SU-DHL-6 (cell line): ENCODE measurements around the gene CFAP74.

Experiments
- H2AFZ ChIP-seq: fragments of 200-600 bp; sonication (generic); 2 replicates; pipeline ENCODE4 v1.6.1; 2014; ENCODE audit warnings: low read depth, mild to moderate bottlenecking, moderate library complexity, mixed read lengths, antibody characterized with exemption, low read length; ENCODE audit not compliant: severe bottlenecking
- H3F3A ChIP-seq: fragments of 200-600 bp; shearing (Covaris generic); 2 replicates; pipeline ENCODE4 v1.6.0; 2016; ENCODE audit warnings: antibody characterized with exemption, mild to moderate bottlenecking; ENCODE audit not compliant: insufficient read depth
- H3K27ac ChIP-seq: fragments of 200-600 bp; sonication (generic); 2 replicates; pipeline ENCODE4 v1.5.1; 2016; ENCODE audit warnings: low read depth, mild to moderate bottlenecking, low read length, moderate library complexity, mixed read lengths
- H3K27me3 ChIP-seq: fragments of 200-600 bp; sonication (generic), shearing (Covaris generic); 2 replicates; pipeline ENCODE4 v1.6.0; 2014; ENCODE audit warnings: mild to moderate bottlenecking, low read length
- H3K36me3 ChIP-seq: fragments of 200-600 bp; sonication (generic); 2 replicates; pipeline ENCODE4 v1.6.1; 2014; ENCODE audit warnings: mild to moderate bottlenecking, low read length, mixed read lengths
- H3K4me2 ChIP-seq: fragments of 300-600, 200-600 bp; shearing (Covaris generic), sonication (generic); 2 replicates; pipeline ENCODE4 v1.6.0; 2014; ENCODE audit warnings: low read length, low read depth, mild to moderate bottlenecking; ENCODE audit not compliant: poor library complexity, severe bottlenecking
- H3K4me3 ChIP-seq: fragments of 200-600 bp; sonication (generic); 2 replicates; pipeline ENCODE4 v1.5.1; 2014; ENCODE audit warnings: antibody characterized with exemption, low read length, mild to moderate bottlenecking, mixed read lengths; ENCODE audit not compliant: insufficient read depth, poor library complexity, severe bottlenecking
- H3K79me2 ChIP-seq: fragments of 200-600 bp; sonication (generic); 2 replicates; pipeline ENCODE4 v1.6.1; 2014; ENCODE audit warnings: mild to moderate bottlenecking, low read length, moderate library complexity; ENCODE audit not compliant: insufficient read depth
- H3K9ac ChIP-seq: fragments of 200-600 bp; sonication (generic); 2 replicates; pipeline ENCODE4 v1.7.0; 2014; ENCODE audit warnings: mild to moderate bottlenecking, low read length
- H3K9me2 ChIP-seq: fragments of 200-600 bp; sonication (generic); replicated peaks from 2 replicates; pipeline ENCODE4 v1.6.1; 2014; ENCODE audit warnings: low read length; ENCODE audit not compliant: insufficient read depth
- H3K9me3 ChIP-seq: fragments of 200-600 bp; sonication (generic); 2 replicates; pipeline ENCODE4 v1.6.1; 2014; ENCODE audit warnings: low read length, mixed read lengths; ENCODE audit not compliant: insufficient read depth
- H4K20me1 ChIP-seq: fragments of 200-600 bp; sonication (generic); 2 replicates; pipeline ENCODE4 v1.6.1; 2014; ENCODE audit warnings: low read depth, mild to moderate bottlenecking, antibody characterized with exemption, low read length, moderate library complexity, mixed read lengths
- CTCF ChIP-seq: fragments of 200-600 bp; sonication (generic); IDR thresholded peaks from one replicate; pipeline ENCODE4 v1.5.1; 2017; ENCODE audit warnings: antibody characterized with exemption, mild to moderate bottlenecking, low read length, moderate library complexity; ENCODE audit not compliant: insufficient read depth, poor library complexity, severe bottlenecking
- EZH2phosphoT487 ChIP-seq: fragments of 200-600 bp; sonication (generic), shearing (Covaris generic); conservative IDR thresholded peaks from 2 replicates; pipeline ENCODE4 v1.6.1; 2018; ENCODE audit warnings: mild to moderate bottlenecking, antibody characterized with exemption, low read length, moderate library complexity, mixed read lengths

The CFAP74 gene

DNA sequence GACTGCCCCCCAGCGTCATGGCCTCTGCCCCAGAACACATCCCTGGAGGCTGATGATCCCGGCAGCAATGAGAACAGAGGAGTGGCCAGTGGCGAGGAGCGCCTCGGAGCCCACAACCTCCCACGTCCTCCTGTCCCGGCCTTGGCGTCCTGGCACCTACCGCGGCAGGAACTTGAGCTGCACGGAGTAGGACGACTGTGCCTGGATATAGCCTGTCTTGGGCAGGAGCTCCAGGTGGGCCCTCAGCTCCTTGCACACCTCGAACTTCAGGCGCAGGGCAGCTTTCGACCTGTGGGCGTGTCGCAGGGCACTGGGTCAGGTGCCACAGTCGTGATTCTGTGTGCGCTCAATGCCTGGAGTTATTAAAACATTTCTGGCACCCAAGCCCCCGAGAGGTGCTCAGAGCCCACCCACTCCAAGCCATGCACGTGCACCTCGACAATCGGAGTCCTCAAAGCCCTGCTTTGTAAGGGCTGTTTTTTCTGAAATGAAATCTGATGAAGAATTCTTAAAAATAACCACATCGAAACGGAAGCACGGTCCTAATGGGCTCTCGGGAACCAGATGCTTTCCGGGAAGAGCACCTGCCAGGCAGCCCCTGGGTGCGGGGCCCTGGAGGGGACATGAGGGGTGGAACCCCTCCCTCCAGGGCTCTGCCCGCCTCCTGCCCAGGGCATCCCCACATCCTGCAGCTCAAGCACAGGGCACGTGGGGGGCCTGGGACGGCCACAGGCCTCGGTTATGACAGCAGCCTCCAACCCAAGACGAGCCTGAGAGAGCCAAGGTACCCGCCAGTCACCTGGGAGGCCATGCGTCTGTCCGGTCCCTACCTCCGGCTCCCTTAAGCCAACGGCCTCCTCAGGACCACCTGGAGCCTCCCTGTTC lies 61.5 kb downstream of the CFAP74 start:
- TF ChIP-seq EZH2phosphoT487 (no peak), CTCF (no peak)
- Histone ChIP-seq H3K4me3 (no peak overlapping the region), H3K79me2 (no peaks in the 10 kb centered on the region), H3F3A (no peaks in the 10 kb centered on the region), H3K9me2 (no peaks in the 10 kb centered on the region), H3K9ac (no peak overlapping the region), H3K36me3 (no peaks in the 10 kb centered on the region), H4K20me1 (no peaks in the 10 kb centered on the region), H2AFZ (no peak overlapping the region), H3K27ac (no peak overlapping the region), H3K9me3 (no peaks in the 10 kb centered on the region), H3K4me2 (no peak overlapping the region), H3K27me3 (no peaks in the 10 kb centered on the region)

DNA sequence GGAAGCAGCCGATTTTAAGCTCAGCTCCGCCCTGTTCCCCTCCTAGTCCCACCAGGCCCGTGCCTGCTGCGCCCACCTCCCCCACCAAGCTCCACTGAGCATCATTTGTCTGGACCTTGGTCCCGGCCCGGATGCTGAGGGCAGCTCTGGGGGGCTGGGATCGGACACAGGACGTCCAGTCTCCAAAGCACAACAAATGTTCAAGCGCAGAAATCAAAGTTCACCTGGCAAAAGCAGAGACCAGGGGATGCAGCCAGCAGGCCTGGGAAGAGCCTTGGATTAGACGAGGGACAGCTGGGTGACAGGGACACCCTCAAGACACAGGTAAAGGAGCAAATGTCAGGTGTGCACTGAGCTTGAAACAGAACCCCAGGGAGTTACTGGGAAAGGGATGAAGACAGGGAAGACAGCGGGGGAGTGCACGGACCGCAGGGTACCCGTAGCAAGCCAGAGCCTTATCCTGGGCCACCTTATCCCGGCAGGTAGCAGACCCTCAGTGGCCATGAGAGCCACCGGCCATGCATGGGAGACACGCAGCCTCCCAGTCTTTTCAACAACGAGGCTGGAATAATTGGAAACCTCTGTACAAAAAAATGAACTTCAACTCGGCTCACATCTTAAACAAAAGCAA lies 62.3 kb downstream of the CFAP74 start:
- no peak overlapping the region for H2AFZ ChIP-seq

GRCh38 chr1:1940123-1940425 lies 63.5 kb downstream of the CFAP74 start:
- no peak overlapping the region for H3K9ac ChIP-seq
- H3K9me2 ChIP-seq = no peaks in the 10 kb centered on the region
- H3K27me3 ChIP-seq = no peaks in the 10 kb centered on the region

More for the DNA sequence above, 62.3 kb downstream of the CFAP74 start:
- Histone ChIP-seq H3K9me3 (no peaks in the 10 kb centered on the region), H3K9ac (no peak overlapping the region), H3K27ac (no peak overlapping the region), H3K4me3 (no peak overlapping the region), H4K20me1 (no peaks in the 10 kb centered on the region), H3K27me3 (no peaks in the 10 kb centered on the region), H3K4me2 (no peak overlapping the region), H3F3A (no peaks in the 10 kb centered on the region), H3K36me3 (no peaks in the 10 kb centered on the region), H3K9me2 (no peaks in the 10 kb centered on the region), H3K79me2 (no peaks in the 10 kb centered on the region)
- TF ChIP-seq EZH2phosphoT487 (no peak), CTCF (no peak)

More at GRCh38 chr1:1940123-1940425, 63.5 kb downstream of the CFAP74 start:
- Histone ChIP-seq H2AFZ (no peak overlapping the region), H3K27ac (no peak overlapping the region), H3K79me2 (no peaks in the 10 kb centered on the region), H3F3A (no peaks in the 10 kb centered on the region), H3K9me3 (no peaks in the 10 kb centered on the region), H3K4me2 (no peak overlapping the region), H3K36me3 (no peaks in the 10 kb centered on the region), H3K4me3 (no peak overlapping the region), H4K20me1 (no peaks in the 10 kb centered on the region)
- TF ChIP-seq EZH2phosphoT487 (no peak), CTCF (no peak)
